ENCODE data around the gene SMOC2.

SMOC2 gene

DNA sequence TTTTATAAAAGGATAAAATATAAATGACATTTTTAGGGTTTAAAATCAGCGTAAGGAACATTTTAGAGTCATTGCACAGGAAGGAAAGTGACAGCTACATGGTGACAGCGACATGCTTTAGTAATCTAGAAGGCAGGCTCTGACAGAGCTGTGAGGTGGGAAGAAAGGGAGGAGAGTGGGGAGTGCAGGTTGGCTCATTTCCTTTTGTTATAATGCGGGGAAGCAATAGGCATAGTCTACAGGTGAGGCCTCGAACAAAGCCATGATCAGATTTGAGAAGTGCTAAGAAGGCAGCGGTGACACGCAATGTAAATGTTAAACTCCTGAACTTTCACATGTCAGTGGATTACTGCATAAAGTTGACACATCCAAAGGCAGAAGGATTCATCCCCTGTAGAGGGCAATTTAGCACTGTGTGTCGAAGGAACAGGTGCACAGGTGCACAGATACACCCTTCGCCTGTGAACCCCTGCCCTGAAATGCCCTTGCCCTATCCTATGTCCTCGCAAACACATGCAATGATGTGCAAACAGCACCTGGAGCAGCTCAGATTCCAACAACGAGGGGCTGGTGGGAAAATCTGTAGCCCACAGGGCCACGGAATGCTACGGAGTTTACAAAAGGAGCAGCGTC is 32.4 kb upstream of the SMOC2 start:
- CTCF ChIA-PET = interaction anchor here (0.6 kb wide), 2 partner anchors 40 to 303 kb away, joined by 3 read pairs; no protein-coding TSS in a partner anchor
- Histone ChIP-seq H3K9me3 (ENCODE audit: control insufficient read depth, insufficient read depth, low read depth, low read length) (no peaks in the 10 kb centered on the region), H3K4me3 (ENCODE audit: low read depth, low read length) (no peak overlapping the region), H3K4me1 (ENCODE audit: control insufficient read depth, insufficient read depth, low read length) (no peaks in the 10 kb centered on the region), H3K36me3 (ENCODE audit: control insufficient read depth in 2 of 2, insufficient read depth in 1 of 2, low read length in 2 of 2) (no peaks in the 10 kb centered on the region), H3K27ac (ENCODE audit: extremely low read depth, low read depth, low read length) (no peak overlapping the region)
- POLR2A ChIA-PET = no interaction called here
- no peak for TF ChIP-seq ZNF239 (tag by site-specific recombination; IDR thresholded peaks at IDR 0.05)
- TF ChIP-seq, protein P1, sequence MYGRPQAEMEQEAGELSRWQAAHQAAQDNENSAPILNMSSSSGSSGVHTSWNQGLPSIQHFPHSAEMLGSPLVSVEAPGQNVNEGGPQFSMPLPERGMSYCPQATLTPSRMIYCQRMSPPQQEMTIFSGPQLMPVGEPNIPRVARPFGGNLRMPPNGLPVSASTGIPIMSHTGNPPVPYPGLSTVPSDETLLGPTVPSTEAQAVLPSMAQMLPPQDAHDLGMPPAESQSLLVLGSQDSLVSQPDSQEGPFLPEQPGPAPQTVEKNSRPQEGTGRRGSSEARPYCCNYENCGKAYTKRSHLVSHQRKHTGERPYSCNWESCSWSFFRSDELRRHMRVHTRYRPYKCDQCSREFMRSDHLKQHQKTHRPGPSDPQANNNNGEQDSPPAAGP (tag by site-specific recombination; IDR thresholded peaks at IDR 0.05) = no peak
- TF ChIP-seq, protein P2, sequence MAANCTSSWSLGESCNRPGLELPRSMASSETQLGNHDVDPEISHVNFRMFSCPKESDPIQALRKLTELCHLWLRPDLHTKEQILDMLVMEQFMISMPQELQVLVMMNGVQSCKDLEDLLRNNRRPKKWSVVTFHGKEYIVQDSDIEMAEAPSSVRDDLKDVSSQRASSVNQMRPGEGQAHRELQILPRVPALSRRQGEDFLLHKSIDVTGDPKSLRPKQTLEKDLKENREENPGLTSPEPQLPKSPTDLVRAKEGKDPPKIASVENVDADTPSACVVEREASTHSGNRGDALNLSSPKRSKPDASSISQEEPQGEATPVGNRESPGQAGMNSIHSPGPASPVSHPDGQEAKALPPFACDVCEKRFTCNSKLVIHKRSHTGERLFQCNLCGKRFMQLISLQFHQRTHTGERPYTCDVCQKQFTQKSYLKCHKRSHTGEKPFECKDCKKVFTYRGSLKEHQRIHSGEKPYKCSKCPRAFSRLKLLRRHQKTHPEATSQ (tag by site-specific recombination; IDR thresholded peaks at IDR 0.05) = no peak
- no peak for TF ChIP-seq ZFP69B (tag by site-specific recombination; IDR thresholded peaks at IDR 0.05)
- no peak for TF ChIP-seq HOXD13 (CRISPR knock-in tag; IDR thresholded peaks at IDR 0.05; ENCODE audit: borderline replicate concordance)
- no peak for TF ChIP-seq ZNF701 (tag by site-specific recombination; IDR thresholded peaks at IDR 0.05)
- no peak for TF ChIP-seq SETDB1 (IDR thresholded peaks at IDR 0.05; ENCODE audit: insufficient read length, low read length)
- no peak for TF ChIP-seq ZNF404 (tag by site-specific recombination; IDR thresholded peaks at IDR 0.05)
- no peak for TF ChIP-seq ZNF184 (tag by site-specific recombination; IDR thresholded peaks at IDR 0.05)

DNA sequence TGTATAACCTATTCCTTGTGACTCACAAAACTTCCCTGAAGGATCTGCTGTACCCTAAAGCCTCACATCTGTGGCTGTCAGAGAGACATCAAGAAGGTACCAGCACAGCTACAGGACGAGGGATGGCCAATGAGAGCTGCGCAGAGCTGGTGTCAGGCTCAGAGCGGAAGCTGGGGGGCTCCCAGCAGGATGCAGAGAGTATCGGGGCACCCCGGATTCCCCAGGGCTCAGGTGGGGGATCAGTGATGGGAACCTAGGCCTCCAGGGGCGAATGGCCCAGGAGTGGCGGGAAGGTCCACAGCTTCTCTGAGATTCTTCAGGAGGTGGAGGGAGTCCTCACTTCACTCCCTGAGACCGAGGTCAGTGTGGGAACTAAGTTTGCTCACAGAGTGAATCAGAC is 30.9 kb upstream of the SMOC2 start:
- no peak overlapping the region for H3K4me3 ChIP-seq (ENCODE audit: low read depth, low read length)
- no peak overlapping the region for H3K27ac ChIP-seq (ENCODE audit: extremely low read depth, low read depth, low read length)
- no peaks in the 10 kb centered on the region for H3K4me1 ChIP-seq (ENCODE audit: control insufficient read depth, insufficient read depth, low read length)
- TF ChIP-seq ZNF701 (tag by site-specific recombination; IDR thresholded peaks at IDR 0.05) (no peak), ZBTB1 (tag by site-specific recombination; IDR thresholded peaks at IDR 0.05) (no peak), EGR2 (tag by site-specific recombination; IDR thresholded peaks at IDR 0.05; ENCODE audit: low read depth) (no peak), ZBTB20 (tag by site-specific recombination; IDR thresholded peaks at IDR 0.05) (no peak)
- POLR2A ChIA-PET = no interaction called here
- CTCF ChIA-PET = interaction anchor here (1.0 kb wide), 1 partner anchor 56 kb away, joined by 3 read pairs; no protein-coding TSS in a partner anchor
- no peaks in the 10 kb centered on the region for H3K9me3 ChIP-seq (ENCODE audit: control insufficient read depth, insufficient read depth, low read depth, low read length)
- H3K36me3 ChIP-seq (ENCODE audit: control insufficient read depth in 2 of 2, insufficient read depth in 1 of 2, low read length in 2 of 2) = no peaks in the 10 kb centered on the region

DNA sequence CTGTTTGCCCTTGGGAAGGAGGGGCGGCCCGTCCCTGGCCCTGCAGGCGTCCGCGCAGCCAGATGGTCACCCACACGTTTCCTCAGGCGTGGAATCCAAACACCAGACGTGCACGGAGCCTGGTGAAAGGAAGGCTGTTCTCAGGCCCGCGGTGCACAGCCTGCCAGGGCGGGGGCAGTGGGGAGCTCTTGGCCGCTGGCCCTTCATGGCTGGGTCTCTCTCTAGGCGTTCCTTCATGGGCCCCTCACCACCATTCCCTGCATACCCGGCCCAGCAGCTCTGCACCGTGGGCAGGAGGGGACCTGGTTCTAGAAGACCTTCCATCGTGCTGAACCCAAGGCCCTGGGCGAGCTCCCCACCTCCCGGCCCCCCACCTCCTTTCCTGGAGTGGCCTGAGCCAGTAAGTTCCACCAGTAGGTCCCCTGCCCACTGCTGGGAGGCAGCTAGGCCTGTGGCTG is 30.4 kb upstream of the SMOC2 start:
- Histone ChIP-seq H3K4me3 (ENCODE audit: low read depth, low read length) (no peak overlapping the region), H3K27ac (ENCODE audit: extremely low read depth, low read depth, low read length) (no peak overlapping the region), H3K4me1 (ENCODE audit: control insufficient read depth, insufficient read depth, low read length) (no peaks in the 10 kb centered on the region), H3K36me3 (ENCODE audit: control insufficient read depth in 2 of 2, insufficient read depth in 1 of 2, low read length in 2 of 2) (no peaks in the 10 kb centered on the region), H3K9me3 (ENCODE audit: control insufficient read depth, insufficient read depth, low read depth, low read length) (no peaks in the 10 kb centered on the region)
- CTCF ChIA-PET = no interaction called here
- POLR2A ChIA-PET = no interaction called here
- no peak for TF ChIP-seq ZNF404 (tag by site-specific recombination; IDR thresholded peaks at IDR 0.05)
- no peak for TF ChIP-seq KLF9 (tag by site-specific recombination; IDR thresholded peaks at IDR 0.05; ENCODE audit: low read depth)
- TF ChIP-seq, protein P3, sequence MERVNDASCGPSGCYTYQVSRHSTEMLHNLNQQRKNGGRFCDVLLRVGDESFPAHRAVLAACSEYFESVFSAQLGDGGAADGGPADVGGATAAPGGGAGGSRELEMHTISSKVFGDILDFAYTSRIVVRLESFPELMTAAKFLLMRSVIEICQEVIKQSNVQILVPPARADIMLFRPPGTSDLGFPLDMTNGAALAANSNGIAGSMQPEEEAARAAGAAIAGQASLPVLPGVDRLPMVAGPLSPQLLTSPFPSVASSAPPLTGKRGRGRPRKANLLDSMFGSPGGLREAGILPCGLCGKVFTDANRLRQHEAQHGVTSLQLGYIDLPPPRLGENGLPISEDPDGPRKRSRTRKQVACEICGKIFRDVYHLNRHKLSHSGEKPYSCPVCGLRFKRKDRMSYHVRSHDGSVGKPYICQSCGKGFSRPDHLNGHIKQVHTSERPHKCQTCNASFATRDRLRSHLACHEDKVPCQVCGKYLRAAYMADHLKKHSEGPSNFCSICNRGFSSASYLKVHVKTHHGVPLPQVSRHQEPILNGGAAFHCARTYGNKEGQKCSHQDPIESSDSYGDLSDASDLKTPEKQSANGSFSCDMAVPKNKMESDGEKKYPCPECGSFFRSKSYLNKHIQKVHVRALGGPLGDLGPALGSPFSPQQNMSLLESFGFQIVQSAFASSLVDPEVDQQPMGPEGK (tag by site-specific recombination; IDR thresholded peaks at IDR 0.05) = no peak
- TF ChIP-seq ZNF24 (tag by site-specific recombination; IDR thresholded peaks at IDR 0.05) = no peak
- TF ChIP-seq, protein P4, sequence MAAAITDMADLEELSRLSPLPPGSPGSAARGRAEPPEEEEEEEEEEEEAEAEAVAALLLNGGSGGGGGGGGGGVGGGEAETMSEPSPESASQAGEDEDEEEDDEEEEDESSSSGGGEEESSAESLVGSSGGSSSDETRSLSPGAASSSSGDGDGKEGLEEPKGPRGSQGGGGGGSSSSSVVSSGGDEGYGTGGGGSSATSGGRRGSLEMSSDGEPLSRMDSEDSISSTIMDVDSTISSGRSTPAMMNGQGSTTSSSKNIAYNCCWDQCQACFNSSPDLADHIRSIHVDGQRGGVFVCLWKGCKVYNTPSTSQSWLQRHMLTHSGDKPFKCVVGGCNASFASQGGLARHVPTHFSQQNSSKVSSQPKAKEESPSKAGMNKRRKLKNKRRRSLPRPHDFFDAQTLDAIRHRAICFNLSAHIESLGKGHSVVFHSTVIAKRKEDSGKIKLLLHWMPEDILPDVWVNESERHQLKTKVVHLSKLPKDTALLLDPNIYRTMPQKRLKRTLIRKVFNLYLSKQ (tag by site-specific recombination; IDR thresholded peaks at IDR 0.05; ENCODE audit: borderline replicate concordance) = no peak
- TF ChIP-seq ZNF248 (tag by site-specific recombination; IDR thresholded peaks at IDR 0.05) = no peak
- TF ChIP-seq ZNF558 (tag by site-specific recombination; IDR thresholded peaks at IDR 0.05) = no peak
- no peak for TF ChIP-seq ZNF776 (tag by site-specific recombination; IDR thresholded peaks at IDR 0.05; ENCODE audit: borderline replicate concordance)
- TF ChIP-seq, protein P5, sequence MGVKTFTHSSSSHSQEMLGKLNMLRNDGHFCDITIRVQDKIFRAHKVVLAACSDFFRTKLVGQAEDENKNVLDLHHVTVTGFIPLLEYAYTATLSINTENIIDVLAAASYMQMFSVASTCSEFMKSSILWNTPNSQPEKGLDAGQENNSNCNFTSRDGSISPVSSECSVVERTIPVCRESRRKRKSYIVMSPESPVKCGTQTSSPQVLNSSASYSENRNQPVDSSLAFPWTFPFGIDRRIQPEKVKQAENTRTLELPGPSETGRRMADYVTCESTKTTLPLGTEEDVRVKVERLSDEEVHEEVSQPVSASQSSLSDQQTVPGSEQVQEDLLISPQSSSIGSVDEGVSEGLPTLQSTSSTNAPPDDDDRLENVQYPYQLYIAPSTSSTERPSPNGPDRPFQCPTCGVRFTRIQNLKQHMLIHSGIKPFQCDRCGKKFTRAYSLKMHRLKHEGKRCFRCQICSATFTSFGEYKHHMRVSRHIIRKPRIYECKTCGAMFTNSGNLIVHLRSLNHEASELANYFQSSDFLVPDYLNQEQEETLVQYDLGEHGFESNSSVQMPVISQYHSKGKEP (tag by site-specific recombination; IDR thresholded peaks at IDR 0.05) = no peak
- no peak for TF ChIP-seq ZFP69B (tag by site-specific recombination; IDR thresholded peaks at IDR 0.05)
- TF ChIP-seq ZBTB21 (tag by site-specific recombination; IDR thresholded peaks at IDR 0.05) = no peak
- no peak for TF ChIP-seq ZNF785 (tag by site-specific recombination; IDR thresholded peaks at IDR 0.05)
- no peak for TF ChIP-seq ZNF664 (tag by site-specific recombination; IDR thresholded peaks at IDR 0.05)
- no peak for TF ChIP-seq SALL2 (tag by site-specific recombination; IDR thresholded peaks at IDR 0.05; ENCODE audit: borderline replicate concordance)
- TF ChIP-seq WT1 (tag by site-specific recombination; IDR thresholded peaks at IDR 0.05) = no peak

Data from HEK293 (cell line).